CD4-positive, alpha-beta memory T cell (primary cell): ENCODE measurements around the gene CEP44. TPM values are rescaled to one million over a fixed set of nuclear protein-coding genes. Genes with fewer than 3 reads are reported as not detected.

ENCODE experiments used
- CTCF ChIA-PET: fragments of 350-600 bp; sonication (Branson Sonifier 250); formaldehyde crosslinking; loops from one replicate; lab custom pipeline; 2021; ENCODE audit warnings: inconsistent platforms; ENCODE audit not compliant: partially characterized antibody; lab: Charles Lee
- POLR2A ChIA-PET: fragments of 350-600 bp; sonication (Branson Sonifier 250); formaldehyde crosslinking; loops from one replicate; lab custom pipeline; 2021; ENCODE audit not compliant: partially characterized antibody; lab: Charles Lee
- DNase-seq, 5 donors: peaks; one replicate each; pipeline versions ENCODE4 v3.0.0 to v3.0.0-alpha.2; 2020 to 2022; ENCODE audit warnings: mixed read lengths in 1 of 5
- H3K27ac ChIP-seq: one replicate; pipeline ENCODE4 v1.7.0; 2013; ENCODE audit warnings: low read depth, low read length
- H3K27me3 ChIP-seq: 2 replicates; pipeline ENCODE4 v1.7.0; 2013; ENCODE audit warnings: mild to moderate bottlenecking, low read length, moderate library complexity; ENCODE audit not compliant: insufficient read depth
- H3K36me3 ChIP-seq: 2 replicates; pipeline ENCODE4 v1.7.0; 2013; ENCODE audit warnings: mild to moderate bottlenecking, low read length, moderate library complexity; ENCODE audit not compliant: insufficient read depth
- H3K4me1 ChIP-seq: 2 replicates; pipeline ENCODE4 v1.7.0; 2013; ENCODE audit warnings: mild to moderate bottlenecking, low read length, moderate library complexity; ENCODE audit not compliant: insufficient read depth
- H3K4me3 ChIP-seq, 2 donors: one replicate each; pipeline ENCODE4 v1.7.0; 2013; ENCODE audit warnings: low read length in 2 of 2, mild to moderate bottlenecking in 1 of 2
- H3K9me3 ChIP-seq, 2 donors: one replicate each; pipeline ENCODE4 v1.7.0; 2013; ENCODE audit warnings: low read length in 2 of 2, control low read depth in 1 of 2; ENCODE audit not compliant: control insufficient read depth in 1 of 2
- H3K27ac Mint-ChIP-seq, 7 donors: one replicate each; pipeline ENCODE4 v1.8.0; 2020 to 2021; ENCODE audit warnings: mixed read lengths in 7 of 7, mild to moderate bottlenecking in 6 of 7, inconsistent platforms in 3 of 7, moderate library complexity in 3 of 7
- H3K27me3 Mint-ChIP-seq, 2 donors: one replicate each; pipeline ENCODE4 v1.8.0; 2020 to 2021; ENCODE audit warnings: mixed read lengths in 2 of 2
- H3K36me3 Mint-ChIP-seq, 2 donors: one replicate each; pipeline ENCODE4 v1.8.0; 2020 to 2021; ENCODE audit warnings: mixed read lengths in 2 of 2, inconsistent platforms in 1 of 2, mild to moderate bottlenecking in 1 of 2
- H3K4me1 Mint-ChIP-seq, 4 donors: one replicate each; pipeline ENCODE4 v1.8.0; 2020 to 2021; ENCODE audit warnings: mixed read lengths in 4 of 4, mild to moderate bottlenecking in 1 of 4
- H3K4me3 Mint-ChIP-seq, 8 donors: one replicate each; pipeline ENCODE4 v1.8.0; 2020 to 2021; ENCODE audit warnings: mixed read lengths in 8 of 8, mild to moderate bottlenecking in 7 of 8, moderate library complexity in 6 of 8, inconsistent platforms in 3 of 8
- H3K9me3 Mint-ChIP-seq, 8 donors: one replicate each; pipeline ENCODE4 v1.8.0; 2020 to 2021; ENCODE audit warnings: mixed read lengths in 8 of 8, mild to moderate bottlenecking in 5 of 8, inconsistent platforms in 3 of 8, moderate library complexity in 1 of 8
- intact Hi-C: fragments of 100-400 bp; cut with micrococcal nuclease; formaldehyde crosslinking; loops from one replicate; pipeline ENCODE4 v1.15.1; 2023
- polyA plus RNA-seq, 2 donors: library from polyadenylated mRNA; unstranded; fragments of 300-500 nt; fragmentation: Illumina TruSeq; gene quantifications; one replicate each; pipeline ENCODE4 v1.2.3, GENCODE V29; 2021
- total RNA-seq, 2 experiments: library from RNA; stranded (reverse); gene quantifications; one replicate each; pipeline ENCODE4 v1.2.3, GENCODE V29; 2021

Gene CEP44
- total RNA-seq (10 to 100 TPM; 23.7 to 25.7 TPM), polyA plus RNA-seq (1 to 10 TPM; 7.7 to 9.3 TPM)

- DNase-seq = peak; percentile 79 to 83 (median 82)
- H3K27me3 ChIP-seq = no peaks in the 10 kb centered on the region
- no peaks in the 10 kb centered on the region for H3K9me3 ChIP-seq
- peak within 1 kb of the TSS; percentile 98 to 100 (median 100) for H3K27ac Mint-ChIP-seq
- peaks cover 51% of the 10 kb centered on the region for H3K4me1 ChIP-seq
- intact Hi-C loops = loop anchor here (1.0 to 5.0 kb wide), 5 partner anchors 9 to 1912 kb away; partner anchors contain the start of genes HMGB2, SAP30 and SPATA4
- peak within 1 kb of the TSS; percentile 97 for H3K27ac ChIP-seq
- H3K9me3 Mint-ChIP-seq = peaks cover 0 to 1% (median 0%) of the 10 kb centered on the region in 8 donors
- H3K36me3 Mint-ChIP-seq = peaks cover 25 to 35% of the 10 kb centered on the region in 2 donors
- peaks cover 47 to 75% (median 60%) of the 10 kb centered on the region in 4 donors for H3K4me1 Mint-ChIP-seq
- peak within 1 kb of the TSS; percentile 71 to 92 for H3K4me3 ChIP-seq
- peak within 1 kb of the TSS; percentile 96 to 100 (median 99) for H3K4me3 Mint-ChIP-seq
- no peaks in the 10 kb centered on the region for H3K36me3 ChIP-seq
- CTCF ChIA-PET = no interaction called here
- no peaks in the 10 kb centered on the region for H3K27me3 Mint-ChIP-seq
- POLR2A ChIA-PET = interaction anchor here (0.6 to 2.3 kb wide), 9 partner anchors 9 to 953 kb away, joined by 3 to 10 read pairs (median 3); partner anchors contain the start of genes HMGB2 and SAP30
These were observed at the start of gene CEP44, which contains the start of gene FBXO8 for GRCh38 chr4:174283507-174284471. Gene CEP44, plus strand, starts transcription at chr4:174283911. Its CDS starts 15,211 bp downstream, at chr4:174299122. Gene FBXO8, minus strand, starts transcription at chr4:174283667. Its CDS starts 20,575 bp downstream, at chr4:174263092.

GRCh38 chr4:174236359-174236758 lies 47.4 kb upstream of the CEP44 start:
- Histone ChIP-seq H3K36me3 (peaks cover 6% of the 10 kb centered on the region), H3K4me3 (no peak overlapping the region), H3K27me3 (no peaks in the 10 kb centered on the region), H3K9me3 (no peaks in the 10 kb centered on the region), H3K4me1 (no peaks in the 10 kb centered on the region), H3K27ac (no peak overlapping the region)
- DNase-seq = no peak
- H3K4me3 Mint-ChIP-seq = no peak overlapping the region
- no peaks in the 10 kb centered on the region for H3K27me3 Mint-ChIP-seq
- CTCF ChIA-PET = no interaction called here
- intact Hi-C loops = no loop called here
- POLR2A ChIA-PET = no interaction called here
- peaks cover 34 to 35% of the 10 kb centered on the region in 2 donors for H3K36me3 Mint-ChIP-seq
- no peak overlapping the region for H3K27ac Mint-ChIP-seq
- no peaks in the 10 kb centered on the region for H3K9me3 Mint-ChIP-seq
- H3K4me1 Mint-ChIP-seq = no peaks in the 10 kb centered on the region

GRCh38 chr4:174241162-174241561 lies 42.5 kb upstream of the CEP44 start:
- peaks cover 0 to 3% (median 0%) of the 10 kb centered on the region in 4 donors for H3K4me1 Mint-ChIP-seq
- POLR2A ChIA-PET = no interaction called here
- no peak overlapping the region for H3K4me3 Mint-ChIP-seq

GRCh38 chr4:174244441-174244840 lies 39.3 kb upstream of the CEP44 start:
- no peaks in the 10 kb centered on the region for H3K27me3 Mint-ChIP-seq
- H3K36me3 Mint-ChIP-seq = peaks cover 12 to 15% of the 10 kb centered on the region in 2 donors
- POLR2A ChIA-PET = no interaction called here
- no peak overlapping the region for H3K4me3 Mint-ChIP-seq
- H3K4me3 ChIP-seq = no peak overlapping the region
- no peaks in the 10 kb centered on the region for H3K9me3 ChIP-seq
- intact Hi-C loops = no loop called here
- no peak for DNase-seq
- H3K27ac ChIP-seq = no peak overlapping the region
- H3K9me3 Mint-ChIP-seq = no peaks in the 10 kb centered on the region
- H3K36me3 ChIP-seq = no peaks in the 10 kb centered on the region
- peaks cover 0 to 6% (median 0%) of the 10 kb centered on the region in 4 donors for H3K4me1 Mint-ChIP-seq
- H3K27ac Mint-ChIP-seq = no peak overlapping the region
- CTCF ChIA-PET = interaction anchor here (1.0 kb wide), 1 partner anchor 23 kb away, joined by 3 read pairs; no protein-coding TSS in a partner anchor
- H3K4me1 ChIP-seq = no peaks in the 10 kb centered on the region
- H3K27me3 ChIP-seq = no peaks in the 10 kb centered on the region

More at GRCh38 chr4:174241162-174241561, 42.5 kb upstream of the CEP44 start:
- intact Hi-C loops = no loop called here
- no peak overlapping the region for H3K27ac ChIP-seq
- DNase-seq = no peak
- CTCF ChIA-PET = no interaction called here
- H3K9me3 ChIP-seq = no peaks in the 10 kb centered on the region
- no peaks in the 10 kb centered on the region for H3K27me3 ChIP-seq
- no peak overlapping the region for H3K27ac Mint-ChIP-seq
- H3K4me3 ChIP-seq = no peak overlapping the region
- peaks cover 20 to 23% of the 10 kb centered on the region in 2 donors for H3K36me3 Mint-ChIP-seq
- H3K36me3 ChIP-seq = peaks cover 6% of the 10 kb centered on the region
- H3K9me3 Mint-ChIP-seq = no peaks in the 10 kb centered on the region
- H3K4me1 ChIP-seq = no peaks in the 10 kb centered on the region
- H3K27me3 Mint-ChIP-seq = no peaks in the 10 kb centered on the region

GRCh38 chr4:174245714-174246113 lies 38.0 kb upstream of the CEP44 start:
- peaks cover 0 to 6% (median 2%) of the 10 kb centered on the region in 4 donors for H3K4me1 Mint-ChIP-seq
- H3K4me3 Mint-ChIP-seq = no peak overlapping the region
- Histone ChIP-seq H3K27ac (no peak overlapping the region), H3K4me3 (no peak overlapping the region), H3K36me3 (no peaks in the 10 kb centered on the region), H3K9me3 (no peaks in the 10 kb centered on the region), H3K4me1 (no peaks in the 10 kb centered on the region), H3K27me3 (no peaks in the 10 kb centered on the region)
- ChIA-PET POLR2A (no interaction called here), CTCF (interaction anchor here (1.1 kb wide), 1 partner anchor 23 kb away, joined by 3 read pairs; no protein-coding TSS in a partner anchor)
- H3K9me3 Mint-ChIP-seq = no peaks in the 10 kb centered on the region
- no peak for DNase-seq
- no peaks in the 10 kb centered on the region for H3K27me3 Mint-ChIP-seq
- H3K36me3 Mint-ChIP-seq = peaks cover 14 to 15% of the 10 kb centered on the region in 2 donors
- intact Hi-C loops = no loop called here
- H3K27ac Mint-ChIP-seq = peak overlapping the region in 2 of 7 donors; percentile 12 to 16

- H3K9me3 Mint-ChIP-seq = no peaks in the 10 kb centered on the region
- no peaks in the 10 kb centered on the region for H3K27me3 Mint-ChIP-seq
- H3K27ac Mint-ChIP-seq = peak overlapping the region in 1 of 7 donors; percentile 25
- Histone ChIP-seq H3K4me3 (no peak overlapping the region), H3K4me1 (peaks cover under 1% of the 10 kb centered on the region), H3K36me3 (no peaks in the 10 kb centered on the region), H3K9me3 (no peaks in the 10 kb centered on the region), H3K27me3 (no peaks in the 10 kb centered on the region), H3K27ac (no peak overlapping the region)
- peaks cover 8 to 11% of the 10 kb centered on the region in 2 donors for H3K36me3 Mint-ChIP-seq
- no peak overlapping the region for H3K4me3 Mint-ChIP-seq
- ChIA-PET CTCF (no interaction called here), POLR2A (no interaction called here)
- intact Hi-C loops = no loop called here
- no peak for DNase-seq
- peaks cover 5 to 6% (median 5%) of the 10 kb centered on the region in 4 donors for H3K4me1 Mint-ChIP-seq
These were observed 35.3 kb upstream of the CEP44 start for GRCh38 chr4:174248407-174248806.

- CTCF ChIA-PET = no interaction called here
- H3K36me3 ChIP-seq = no peaks in the 10 kb centered on the region
- DNase-seq = no peak
- H3K4me3 ChIP-seq = no peak overlapping the region
- Mint-ChIP-seq H3K36me3 (peaks cover 26 to 27% of the 10 kb centered on the region in 2 donors), H3K27me3 (no peaks in the 10 kb centered on the region), H3K4me3 (no peak overlapping the region), H3K27ac (no peak overlapping the region), H3K9me3 (no peaks in the 10 kb centered on the region), H3K4me1 (peaks cover 8 to 16% (median 12%) of the 10 kb centered on the region in 4 donors)
- no peak overlapping the region for H3K27ac ChIP-seq
- POLR2A ChIA-PET = no interaction called here
- H3K9me3 ChIP-seq = no peaks in the 10 kb centered on the region
- no peaks in the 10 kb centered on the region for H3K27me3 ChIP-seq
- intact Hi-C loops = no loop called here
- H3K4me1 ChIP-seq = peaks cover 5% of the 10 kb centered on the region
These were observed 31.3 kb upstream of the CEP44 start for GRCh38 chr4:174252412-174252811.
